GM12801 (cell line): ENCODE results near the gene IZUMO2.

ENCODE experiments used
- CTCF ChIP-seq: IDR thresholded peaks from one replicate; pipeline ENCODE4 v1.5.1; 2011; ENCODE audit warnings: control low read depth; ENCODE audit not compliant: insufficient read length; ENCODE audit errors: extremely low read depth

The IZUMO2 gene

GRCh38 chr19:50196322-50196932, 33.3 kb upstream of the IZUMO2 start:
- TF ChIP-seq CTCF, result no peak

GRCh38 chr19:50195224-50195623, 32.1 kb upstream of the IZUMO2 start:
- no peak for TF ChIP-seq CTCF

GRCh38 chr19:50192463-50193211, 29.6 kb upstream of the IZUMO2 start:
- TF ChIP-seq CTCF, result no peak

- no peak for TF ChIP-seq CTCF
Measured at GRCh38 chr19:50191216-50191615, 28.1 kb upstream of the IZUMO2 start.

- no peak for TF ChIP-seq CTCF
Measured at GRCh38 chr19:50190439-50190891, 27.4 kb upstream of the IZUMO2 start.

- TF ChIP-seq CTCF, result no peak
Measured at GRCh38 chr19:50189331-50189730, 26.2 kb upstream of the IZUMO2 start.

GRCh38 chr19:50187937-50188336, 24.9 kb upstream of the IZUMO2 start:
- no peak for TF ChIP-seq CTCF
